Breast epithelium (tissue), 4 donors: ENCODE results near the gene FBXO46. TPM values are rescaled to one million over a fixed set of nuclear protein-coding genes. Genes with fewer than 3 reads are reported as not detected.
"Not testable (repeated sequence)": the region's sequence is repeated elsewhere in the genome, so short reads cannot be mapped to it uniquely, and the experiment has no call there.

Source experiments
- DNase-seq, 2 donors: peaks; one replicate each; pipeline ENCODE4 v3.0.0-alpha.2; 2019; ENCODE audit warnings: low spot score in 2 of 2
- H3K27ac ChIP-seq, 2 donors: fragments of 200-600 bp; sonication (generic) in 1 of 2; one replicate each; pipeline ENCODE4 v1.5.1; 2016 to 2019; ENCODE audit warnings: mild to moderate bottlenecking in 1 of 2
- H3K27me3 ChIP-seq, 2 donors: fragments of 200-600 bp; sonication (generic) in 1 of 2; one replicate each; pipeline versions ENCODE4 v1.5.1 to v1.6.0; 2017 to 2019; ENCODE audit warnings: control low read depth in 1 of 2, mild to moderate bottlenecking in 1 of 2
- H3K36me3 ChIP-seq: fragments of 200-600 bp; one replicate; pipeline ENCODE4 v1.5.1; 2019
- H3K4me1 ChIP-seq, 2 donors: fragments of 200-600 bp; sonication (generic); one replicate each; pipeline ENCODE4 v1.5.1; 2016 to 2019; ENCODE audit warnings: control low read depth in 1 of 2
- H3K4me3 ChIP-seq, 3 donors: fragments of 200-600 bp; sonication (generic); 1 replicate in 2 of 3; 2 replicates in 1 of 3; pipeline ENCODE4 v1.5.1; 2016 to 2019; ENCODE audit warnings: mild to moderate bottlenecking in 3 of 3, moderate library complexity in 2 of 3
- H3K9me3 ChIP-seq, 2 donors: fragments of 200-600 bp; sonication (generic) in 1 of 2; one replicate each; pipeline ENCODE4 v1.5.1; 2016 to 2019; ENCODE audit warnings: control low read depth in 1 of 2
- CTCF ChIP-seq, 3 donors: fragments of 450-650 bp; IDR thresholded peaks; one replicate each; pipeline ENCODE4 v1.5.1; 2016 to 2017; ENCODE audit warnings: antibody characterized with exemption in 3 of 3, mild to moderate bottlenecking in 3 of 3, moderate library complexity in 3 of 3
- POLR2A ChIP-seq: fragments of 450-650 bp; IDR thresholded peaks from one replicate; pipeline ENCODE4 v1.6.1; 2016; ENCODE audit warnings: antibody characterized with exemption, mild to moderate bottlenecking, moderate library complexity
- POLR2AphosphoS5 ChIP-seq, 3 donors: sonication (generic); formaldehyde crosslinking; IDR thresholded peaks; one replicate each; pipeline ENCODE4 v1.6.1; 2017; ENCODE audit warnings: antibody characterized with exemption in 3 of 3
- intact Hi-C: fragments of 100-400 bp; cut with DNase I; formaldehyde crosslinking; loops from one replicate; pipeline ENCODE4 v1.15.1; 2023; ENCODE audit warnings: low total_unique reads
- total RNA-seq, 3 donors: library from RNA; depleted of rRNA; stranded (reverse); fragments of >200 nt; gene quantifications; one replicate each; pipeline ENCODE4 v1.1.0, GENCODE V29; 2016

FBXO46 gene
- total RNA-seq, 3 donors from 2014 or later = 8.0 to 15.1 (median 13.8) TPM

GRCh38 chr19:45691516-45692186, 39.0 kb downstream of the FBXO46 start, which contains the start of gene SNRPD2:
SNRPD2 (minus strand) TSS chr19:45691953; CDS start chr19:45691888, 65 bp downstream.
- TF ChIP-seq POLR2A (peak; percentile 85), CTCF (IDR thresholded peaks at IDR 0.05) (peak in 1 of 3 donors; percentile 15), POLR2AphosphoS5 (IDR thresholded peaks at IDR 0.05) (peak; percentile 89 to 97 (median 92))
- intact Hi-C loops = no loop called here
- peak; percentile 93 to 94 for DNase-seq
- no peaks in the 10 kb centered on the region for H3K4me1 ChIP-seq
- H3K27me3 ChIP-seq = no peaks in the 10 kb centered on the region
- H3K4me3 ChIP-seq = peak within 1 kb of the TSS; percentile 69 to 90 (median 89)
- peak within 1 kb of the TSS; percentile 94 to 96 for H3K27ac ChIP-seq
- H3K36me3 ChIP-seq = no peaks in the 10 kb centered on the region
- H3K9me3 ChIP-seq = no peaks in the 10 kb centered on the region

- intact Hi-C loops = no loop called here
- DNase-seq = no peak
- Histone ChIP-seq H3K27me3 (no peaks in the 10 kb centered on the region), H3K9me3 (no peaks in the 10 kb centered on the region), H3K27ac (no peak overlapping the region), H3K4me3 (no peak overlapping the region), H3K4me1 (no peaks in the 10 kb centered on the region), H3K36me3 (no peaks in the 10 kb centered on the region)
- no peak for TF ChIP-seq POLR2AphosphoS5 (IDR thresholded peaks at IDR 0.05)
- no peak for TF ChIP-seq POLR2A
Observed at GRCh38 chr19:45687599-45687998, 43.1 kb downstream of the FBXO46 start.

GRCh38 chr19:45685045-45685444, 45.7 kb downstream of the FBXO46 start:
- DNase-seq, H3K4me1 ChIP-seq, H3K27ac ChIP-seq, H3K4me3 ChIP-seq, intact Hi-C loops, H3K9me3 ChIP-seq, H3K27me3 ChIP-seq, H3K36me3 ChIP-seq: not testable (repeated sequence)

- H3K4me3 ChIP-seq = no peak overlapping the region
- DNase-seq = no peak
- intact Hi-C loops = no loop called here
- no peak for TF ChIP-seq POLR2AphosphoS5 (IDR thresholded peaks at IDR 0.05)
- no peak for TF ChIP-seq POLR2A
- no peak for TF ChIP-seq CTCF (IDR thresholded peaks at IDR 0.05)
- H3K4me1 ChIP-seq = no peaks in the 10 kb centered on the region
- no peak overlapping the region for H3K27ac ChIP-seq
- no peaks in the 10 kb centered on the region for H3K9me3 ChIP-seq
- no peaks in the 10 kb centered on the region for H3K27me3 ChIP-seq
- H3K36me3 ChIP-seq = no peaks in the 10 kb centered on the region
Observed at GRCh38 chr19:45682908-45683307, 47.8 kb downstream of the FBXO46 start.

GRCh38 chr19:45682117-45682516, 48.6 kb downstream of the FBXO46 start:
- Histone ChIP-seq H3K4me3 (no peak overlapping the region), H3K4me1 (no peaks in the 10 kb centered on the region), H3K9me3 (no peaks in the 10 kb centered on the region), H3K27ac (peak overlapping the region; percentile 86 to 89), H3K36me3 (no peaks in the 10 kb centered on the region), H3K27me3 (no peaks in the 10 kb centered on the region)
- intact Hi-C loops = no loop called here
- no peak for DNase-seq
- TF ChIP-seq POLR2AphosphoS5 (IDR thresholded peaks at IDR 0.05) (no peak), POLR2A (no peak), CTCF (IDR thresholded peaks at IDR 0.05) (no peak)

- Histone ChIP-seq H3K36me3 (no peaks in the 10 kb centered on the region), H3K4me3 (peak overlapping the region; percentile 27 to 66 (median 45)), H3K9me3 (no peaks in the 10 kb centered on the region), H3K4me1 (no peaks in the 10 kb centered on the region), H3K27ac (peak overlapping the region; percentile 86 to 89), H3K27me3 (no peaks in the 10 kb centered on the region)
- DNase-seq = peak; percentile 88 to 90
- intact Hi-C loops = no loop called here
- TF ChIP-seq CTCF (IDR thresholded peaks at IDR 0.05) = peak; percentile 94 to 98 (median 95)
- TF ChIP-seq POLR2AphosphoS5 (IDR thresholded peaks at IDR 0.05) = peak in 1 of 3 donors; percentile 39
- no peak for TF ChIP-seq POLR2A
Observed at GRCh38 chr19:45681391-45682015, 49.2 kb downstream of the FBXO46 start.
